ENCODE measurements around the gene GPR108. TPM values are rescaled to one million over a fixed set of nuclear protein-coding genes. Genes with fewer than 3 reads are reported as not detected.

GPR108 gene
- total RNA-seq, 1 experiment from 2014 or later, result 43.0 TPM

DNA sequence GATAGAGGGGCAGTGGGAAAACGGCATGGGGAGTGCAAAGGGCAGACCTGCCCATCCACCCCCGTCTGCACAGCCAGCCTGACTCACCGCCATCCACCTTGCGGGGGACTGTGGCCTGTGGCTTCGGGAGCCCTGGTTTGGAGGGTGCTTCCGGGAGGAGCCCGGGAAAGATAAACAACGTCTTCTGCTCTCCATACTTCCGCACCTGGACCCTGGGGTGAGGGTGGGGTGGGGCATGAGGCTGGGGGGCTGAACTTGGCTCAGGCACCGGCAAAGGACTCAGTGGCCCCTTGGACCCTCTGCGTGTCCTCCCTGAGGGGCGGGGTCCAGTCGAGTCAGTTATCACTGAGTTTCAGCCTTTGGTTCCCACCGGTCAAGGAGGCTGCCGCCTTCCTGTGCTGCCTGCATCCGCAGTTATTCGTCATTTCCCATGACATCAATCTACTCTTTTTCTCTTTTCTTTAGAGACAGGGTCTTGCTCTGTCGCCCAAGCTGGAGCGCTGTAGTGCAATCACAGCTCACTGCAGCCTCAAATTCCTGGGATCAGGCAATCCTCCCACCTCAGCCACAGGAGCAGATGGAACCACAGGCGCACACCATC, 3.2 kb downstream of the GPR108 start:
- in situ Hi-C loops (cut with HindIII; ENCODE audit: low pct_unique_long_range_greater_than_20kb, low sequenced_read_pairs) (no loop called here), intact Hi-C loops (cut with micrococcal nuclease; ENCODE audit: unreplicated experiment) (no loop called here)
- no peak for TF ChIP-seq POLR2AphosphoS5 (IDR thresholded peaks at IDR 0.05; ENCODE audit: low read depth, low read length)
- TF ChIP-seq, protein P1, sequence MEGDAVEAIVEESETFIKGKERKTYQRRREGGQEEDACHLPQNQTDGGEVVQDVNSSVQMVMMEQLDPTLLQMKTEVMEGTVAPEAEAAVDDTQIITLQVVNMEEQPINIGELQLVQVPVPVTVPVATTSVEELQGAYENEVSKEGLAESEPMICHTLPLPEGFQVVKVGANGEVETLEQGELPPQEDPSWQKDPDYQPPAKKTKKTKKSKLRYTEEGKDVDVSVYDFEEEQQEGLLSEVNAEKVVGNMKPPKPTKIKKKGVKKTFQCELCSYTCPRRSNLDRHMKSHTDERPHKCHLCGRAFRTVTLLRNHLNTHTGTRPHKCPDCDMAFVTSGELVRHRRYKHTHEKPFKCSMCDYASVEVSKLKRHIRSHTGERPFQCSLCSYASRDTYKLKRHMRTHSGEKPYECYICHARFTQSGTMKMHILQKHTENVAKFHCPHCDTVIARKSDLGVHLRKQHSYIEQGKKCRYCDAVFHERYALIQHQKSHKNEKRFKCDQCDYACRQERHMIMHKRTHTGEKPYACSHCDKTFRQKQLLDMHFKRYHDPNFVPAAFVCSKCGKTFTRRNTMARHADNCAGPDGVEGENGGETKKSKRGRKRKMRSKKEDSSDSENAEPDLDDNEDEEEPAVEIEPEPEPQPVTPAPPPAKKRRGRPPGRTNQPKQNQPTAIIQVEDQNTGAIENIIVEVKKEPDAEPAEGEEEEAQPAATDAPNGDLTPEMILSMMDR (IDR thresholded peaks at IDR 0.05), result no peak
- no peak for TF ChIP-seq REST (IDR thresholded peaks at IDR 0.05; ENCODE audit: insufficient read depth in 1 of 2, low read depth in 2 of 2, low read length in 1 of 2)
- no peak for TF ChIP-seq TCF7L2 (IDR thresholded peaks at IDR 0.05; ENCODE audit: low read depth, low read length)
- TF ChIP-seq SIN3A (IDR thresholded peaks at IDR 0.05; ENCODE audit: borderline replicate concordance, insufficient read depth, low read depth, low read length), result no peak
- peaks cover 14% of the 10 kb centered on the region for H3K4me1 ChIP-seq (ENCODE audit: control insufficient read depth, insufficient read depth, low read length)
- ATAC-seq, result no peak
- H3K9me3 ChIP-seq (ENCODE audit: control insufficient read depth, insufficient read depth, low read depth, low read length), result no peaks in the 10 kb centered on the region
- H3K36me3 ChIP-seq (ENCODE audit: control insufficient read depth, insufficient read depth, low read length), result no peaks in the 10 kb centered on the region; the same call in 1 of the 2 replicates
- CTCF ChIA-PET, result no interaction called here
- H3K27ac ChIP-seq (ENCODE audit: low read length), result no peak overlapping the region
- no peaks in the 10 kb centered on the region for H3K27me3 ChIP-seq (ENCODE audit: control insufficient read depth, insufficient read depth, low read length)
- POLR2A ChIA-PET, result no interaction called here
- no peak for DNase-seq (ENCODE audit: low read depth, low spot score)
- no peak overlapping the region for H3K4me3 ChIP-seq (ENCODE audit: low read depth in 2 of 2, low read length in 2 of 2)
- no TSS peak for BruUV-seq (replicated peaks)

DNA sequence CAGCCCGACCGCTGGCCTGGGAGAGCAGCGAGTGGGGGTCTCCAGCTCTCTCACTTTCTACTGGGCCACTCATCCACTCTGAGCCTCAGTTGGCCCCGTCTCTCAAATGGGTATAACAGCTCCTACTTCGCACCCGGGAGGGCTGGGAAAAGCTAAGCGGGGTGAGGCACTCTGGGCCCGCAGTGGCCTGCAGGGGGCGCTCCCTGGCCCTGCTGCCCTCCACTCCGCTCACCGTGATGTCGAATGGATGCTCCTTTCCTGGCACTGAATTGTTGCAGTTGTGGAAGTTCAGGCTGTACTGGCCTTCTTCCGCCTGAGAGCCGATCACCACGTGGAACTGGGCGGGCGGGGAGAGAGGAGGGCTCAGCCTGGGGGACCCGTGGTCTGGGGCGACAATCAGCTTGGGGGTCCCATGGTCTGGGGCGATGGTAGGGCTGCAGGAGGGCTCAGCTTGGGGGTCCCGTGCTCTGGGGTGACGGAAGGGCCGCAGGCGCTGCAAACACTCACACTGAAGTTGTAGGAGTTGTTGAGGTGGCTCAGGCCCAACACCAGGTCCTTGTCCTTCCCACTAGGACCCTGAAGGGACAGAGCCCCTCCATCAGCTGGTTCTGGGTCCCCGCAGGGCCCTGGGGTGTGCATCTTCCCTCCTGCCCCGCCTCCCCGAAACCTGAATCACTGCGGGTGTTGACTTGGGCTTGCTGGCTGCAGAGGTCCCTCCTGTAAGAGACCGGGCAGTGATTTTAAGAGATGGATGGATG, 3.9 kb downstream of the GPR108 start:
- CTCF ChIA-PET, result no interaction called here
- ATAC-seq, result no peak
- intact Hi-C loops (cut with micrococcal nuclease; ENCODE audit: unreplicated experiment), result no loop called here
- H3K4me1 ChIP-seq (ENCODE audit: control insufficient read depth, insufficient read depth, low read length), result peaks cover 7% of the 10 kb centered on the region
- DNase-seq (ENCODE audit: low read depth, low spot score), result no peak
- H3K36me3 ChIP-seq (ENCODE audit: control insufficient read depth, insufficient read depth, low read length), result no peaks in the 10 kb centered on the region; the same call in 1 of the 2 replicates
- no peaks in the 10 kb centered on the region for H3K9me3 ChIP-seq (ENCODE audit: control insufficient read depth, insufficient read depth, low read depth, low read length)
- no peak overlapping the region for H3K27ac ChIP-seq (ENCODE audit: low read length)
- in situ Hi-C loops (cut with HindIII; ENCODE audit: low pct_unique_long_range_greater_than_20kb, low sequenced_read_pairs), result no loop called here
- H3K27me3 ChIP-seq (ENCODE audit: control insufficient read depth, insufficient read depth, low read length), result no peaks in the 10 kb centered on the region
- no TSS peak for BruUV-seq (replicated peaks)
- no peak for TF ChIP-seq REST (IDR thresholded peaks at IDR 0.05; ENCODE audit: insufficient read depth in 1 of 2, low read depth in 2 of 2, low read length in 1 of 2)
- TF ChIP-seq POLR2AphosphoS5 (IDR thresholded peaks at IDR 0.05; ENCODE audit: low read depth, low read length), result no peak
- no peak for TF ChIP-seq TCF7L2 (IDR thresholded peaks at IDR 0.05; ENCODE audit: low read depth, low read length)
- TF ChIP-seq, protein P1 (IDR thresholded peaks at IDR 0.05), result no peak; the same call in 1 of the 2 replicates
- TF ChIP-seq SIN3A (IDR thresholded peaks at IDR 0.05; ENCODE audit: borderline replicate concordance, insufficient read depth, low read depth, low read length), result no peak
- POLR2A ChIA-PET, result no interaction called here
- H3K4me3 ChIP-seq (ENCODE audit: low read depth in 2 of 2, low read length in 2 of 2), result no peak overlapping the region
